Measurements from ENCODE around the gene CAMK2N2.

CAMK2N2 gene

DNA sequence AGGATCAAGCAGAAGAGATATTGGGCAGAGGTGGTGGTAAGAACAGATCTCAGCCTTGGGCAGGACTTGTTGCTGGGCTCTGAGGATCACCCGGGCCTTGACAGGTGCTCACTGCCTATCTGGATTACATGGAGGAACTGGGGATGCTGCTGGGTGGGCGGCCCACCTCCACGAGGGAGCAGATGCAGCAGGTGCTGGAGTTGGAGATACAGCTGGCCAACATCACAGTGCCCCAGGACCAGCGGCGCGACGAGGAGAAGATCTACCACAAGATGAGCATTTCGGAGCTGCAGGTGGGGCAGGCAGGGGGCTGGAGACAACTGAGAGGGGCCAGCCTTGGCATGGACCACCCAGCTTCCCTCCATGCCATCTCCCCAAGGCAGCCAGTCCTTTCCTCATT, 22.3 kb upstream of the CAMK2N2 start:
- H3K9me3 ChIP-seq (ENCODE audit: control insufficient read depth, insufficient read depth, low read length), result no peaks in the 10 kb centered on the region
- peaks cover 8% of the 10 kb centered on the region for H3K27me3 ChIP-seq (ENCODE audit: control insufficient read depth, low read length)
- no peaks in the 10 kb centered on the region for H3F3A ChIP-seq (ENCODE audit: control insufficient read depth, insufficient read depth)
- no peaks in the 10 kb centered on the region for H3K79me2 ChIP-seq (ENCODE audit: control insufficient read depth, low read length)
- H3K4me2 ChIP-seq (ENCODE audit: low read length), result no peak overlapping the region
- TF ChIP-seq, protein P1, sequence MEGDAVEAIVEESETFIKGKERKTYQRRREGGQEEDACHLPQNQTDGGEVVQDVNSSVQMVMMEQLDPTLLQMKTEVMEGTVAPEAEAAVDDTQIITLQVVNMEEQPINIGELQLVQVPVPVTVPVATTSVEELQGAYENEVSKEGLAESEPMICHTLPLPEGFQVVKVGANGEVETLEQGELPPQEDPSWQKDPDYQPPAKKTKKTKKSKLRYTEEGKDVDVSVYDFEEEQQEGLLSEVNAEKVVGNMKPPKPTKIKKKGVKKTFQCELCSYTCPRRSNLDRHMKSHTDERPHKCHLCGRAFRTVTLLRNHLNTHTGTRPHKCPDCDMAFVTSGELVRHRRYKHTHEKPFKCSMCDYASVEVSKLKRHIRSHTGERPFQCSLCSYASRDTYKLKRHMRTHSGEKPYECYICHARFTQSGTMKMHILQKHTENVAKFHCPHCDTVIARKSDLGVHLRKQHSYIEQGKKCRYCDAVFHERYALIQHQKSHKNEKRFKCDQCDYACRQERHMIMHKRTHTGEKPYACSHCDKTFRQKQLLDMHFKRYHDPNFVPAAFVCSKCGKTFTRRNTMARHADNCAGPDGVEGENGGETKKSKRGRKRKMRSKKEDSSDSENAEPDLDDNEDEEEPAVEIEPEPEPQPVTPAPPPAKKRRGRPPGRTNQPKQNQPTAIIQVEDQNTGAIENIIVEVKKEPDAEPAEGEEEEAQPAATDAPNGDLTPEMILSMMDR (IDR thresholded peaks at IDR 0.05; ENCODE audit: low read depth, low read length, poor library complexity, severe bottlenecking), result no peak
- TF ChIP-seq EZH2phosphoT487 (IDR thresholded peaks at IDR 0.05; ENCODE audit: borderline replicate concordance, low read length), result no peak
- H3K4me1 ChIP-seq (ENCODE audit: control insufficient read depth, low read length), result no peaks in the 10 kb centered on the region
- H4K20me1 ChIP-seq (ENCODE audit: control insufficient read depth, insufficient read depth, low read depth, low read length), result no peaks in the 10 kb centered on the region
- no peak overlapping the region for H3K4me3 ChIP-seq (ENCODE audit: low read length)
- no peak overlapping the region for H3K27ac ChIP-seq (ENCODE audit: low read depth, low read length)
- H3K36me3 ChIP-seq (ENCODE audit: control insufficient read depth, low read length), result no peaks in the 10 kb centered on the region
- H3K9me2 ChIP-seq (replicated peaks; ENCODE audit: control insufficient read depth, low read length), result no peaks in the 10 kb centered on the region

DNA sequence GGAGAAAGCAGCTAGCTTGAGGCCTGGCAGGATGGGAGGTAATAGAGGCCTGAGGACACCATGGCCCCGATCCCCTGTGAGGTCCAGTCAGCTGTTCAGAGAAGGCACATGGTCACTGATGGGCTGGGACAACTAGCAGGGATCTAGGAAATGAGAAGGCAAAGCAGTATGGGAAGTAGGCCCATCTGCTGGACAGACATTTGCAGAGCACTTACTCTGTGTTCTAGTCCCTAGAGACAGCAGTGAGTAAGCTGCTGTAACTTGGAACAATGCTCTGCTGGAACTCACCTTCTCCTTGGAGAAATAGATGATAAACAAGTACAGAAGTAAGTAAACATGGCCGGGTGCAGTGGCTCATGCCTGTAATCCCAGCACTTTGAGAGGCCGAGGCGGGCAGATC, 21.6 kb upstream of the CAMK2N2 start:
- Histone ChIP-seq H3K4me2 (ENCODE audit: low read length) (no peak overlapping the region), H3K4me3 (ENCODE audit: low read length) (no peak overlapping the region), H4K20me1 (ENCODE audit: control insufficient read depth, insufficient read depth, low read depth, low read length) (no peaks in the 10 kb centered on the region), H3K27ac (ENCODE audit: low read depth, low read length) (no peak overlapping the region), H3K9me2 (replicated peaks; ENCODE audit: control insufficient read depth, low read length) (no peaks in the 10 kb centered on the region), H3K9me3 (ENCODE audit: control insufficient read depth, insufficient read depth, low read length) (no peaks in the 10 kb centered on the region), H3K36me3 (ENCODE audit: control insufficient read depth, low read length) (no peaks in the 10 kb centered on the region), H3K79me2 (ENCODE audit: control insufficient read depth, low read length) (no peaks in the 10 kb centered on the region), H3F3A (ENCODE audit: control insufficient read depth, insufficient read depth) (no peaks in the 10 kb centered on the region), H3K4me1 (ENCODE audit: control insufficient read depth, low read length) (no peaks in the 10 kb centered on the region), H3K27me3 (ENCODE audit: control insufficient read depth, low read length) (peaks cover 8% of the 10 kb centered on the region)
- TF ChIP-seq EZH2phosphoT487 (IDR thresholded peaks at IDR 0.05; ENCODE audit: borderline replicate concordance, low read length), result no peak
- TF ChIP-seq, protein P1 (IDR thresholded peaks at IDR 0.05; ENCODE audit: low read depth, low read length, poor library complexity, severe bottlenecking), result no peak

DNA sequence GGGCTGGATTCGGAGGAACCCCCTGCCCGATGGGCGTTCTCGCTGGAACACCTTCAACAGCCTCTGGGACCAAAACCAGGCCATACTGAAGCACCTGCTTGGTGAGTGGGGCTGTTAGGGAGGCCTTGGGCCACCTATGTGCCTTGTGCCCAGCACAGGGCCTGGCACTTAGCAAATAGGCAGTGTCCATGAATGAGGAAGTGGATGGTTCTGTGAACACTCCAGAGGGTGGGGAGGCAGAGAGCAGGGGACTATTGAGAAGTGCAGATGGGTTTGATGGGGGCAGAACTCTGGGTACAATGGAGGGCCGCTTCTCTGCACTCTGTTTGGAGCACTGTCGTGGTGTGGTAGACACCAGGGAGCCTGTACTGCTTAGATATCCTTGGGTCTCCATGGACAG, 16.0 kb upstream of the CAMK2N2 start:
- Histone ChIP-seq H4K20me1 (ENCODE audit: control insufficient read depth, insufficient read depth, low read depth, low read length) (no peaks in the 10 kb centered on the region), H3K36me3 (ENCODE audit: control insufficient read depth, low read length) (no peaks in the 10 kb centered on the region), H3K9me3 (ENCODE audit: control insufficient read depth, insufficient read depth, low read length) (no peaks in the 10 kb centered on the region), H3K27ac (ENCODE audit: low read depth, low read length) (no peak overlapping the region), H3K79me2 (ENCODE audit: control insufficient read depth, low read length) (no peaks in the 10 kb centered on the region), H3K9me2 (replicated peaks; ENCODE audit: control insufficient read depth, low read length) (no peaks in the 10 kb centered on the region), H3K27me3 (ENCODE audit: control insufficient read depth, low read length) (peaks cover 14% of the 10 kb centered on the region), H3F3A (ENCODE audit: control insufficient read depth, insufficient read depth) (no peaks in the 10 kb centered on the region), H3K4me1 (ENCODE audit: control insufficient read depth, low read length) (no peaks in the 10 kb centered on the region), H3K4me2 (ENCODE audit: low read length) (no peak overlapping the region), H3K4me3 (ENCODE audit: low read length) (no peak overlapping the region)
- TF ChIP-seq, protein P1 (IDR thresholded peaks at IDR 0.05; ENCODE audit: low read depth, low read length, poor library complexity, severe bottlenecking), result no peak
- no peak for TF ChIP-seq EZH2phosphoT487 (IDR thresholded peaks at IDR 0.05; ENCODE audit: borderline replicate concordance, low read length)

All from DOHH2 (cell line).